ENCODE results near the gene ARRDC5.
"Not testable (repeated sequence)": the region's sequence is repeated elsewhere in the genome, so short reads cannot be mapped to it uniquely, and the experiment has no call there.

Gene ARRDC5

GRCh38 chr19:4866595-4867424, 35.9 kb downstream of the ARRDC5 start:
- H3K4me3 ChIP-seq (ENCODE audit: low read depth, low read length), result peak overlapping the region; percentile 79
- TF ChIP-seq CTCF (conservative IDR thresholded peaks at IDR 0.05; ENCODE audit: low read depth, low read length), result no peak
- peak; percentile 47 for DNase-seq (ENCODE audit: low read depth)

GRCh38 chr19:4861147-4861546, 41.5 kb downstream of the ARRDC5 start:
- H3K4me3 ChIP-seq (ENCODE audit: low read depth, low read length), result no peak overlapping the region
- TF ChIP-seq CTCF (conservative IDR thresholded peaks at IDR 0.05; ENCODE audit: low read depth, low read length), result no peak
- peak; percentile 23 for DNase-seq (ENCODE audit: low read depth)

- no peak for DNase-seq (ENCODE audit: low read depth)
- TF ChIP-seq CTCF (conservative IDR thresholded peaks at IDR 0.05; ENCODE audit: low read depth, low read length), result no peak
- no peak overlapping the region for H3K4me3 ChIP-seq (ENCODE audit: low read depth, low read length)
These were observed 43.0 kb downstream of the ARRDC5 start for GRCh38 chr19:4859697-4860096.

GRCh38 chr19:4856468-4856867, 46.2 kb downstream of the ARRDC5 start:
- H3K4me3 ChIP-seq (ENCODE audit: low read depth, low read length); DNase-seq (ENCODE audit: low read depth): not testable (repeated sequence)

- not testable (repeated sequence) for H3K4me3 ChIP-seq (ENCODE audit: low read depth, low read length); DNase-seq (ENCODE audit: low read depth)
These were observed 49.2 kb downstream of the ARRDC5 start for GRCh38 chr19:4853506-4853905.

GRCh38 chr19:4852484-4852883, 50.2 kb downstream of the ARRDC5 start:
- H3K4me3 ChIP-seq (ENCODE audit: low read depth, low read length), result no peak overlapping the region
- TF ChIP-seq CTCF (conservative IDR thresholded peaks at IDR 0.05; ENCODE audit: low read depth, low read length), result no peak
- no peak for DNase-seq (ENCODE audit: low read depth)

- peak; percentile 61 for DNase-seq (ENCODE audit: low read depth)
- no peak overlapping the region for H3K4me3 ChIP-seq (ENCODE audit: low read depth, low read length)
These were observed 51.0 kb downstream of the ARRDC5 start for GRCh38 chr19:4851551-4852290.

More at GRCh38 chr19:4851551-4852290, 51.0 kb downstream of the ARRDC5 start:
- peak; percentile 90 for TF ChIP-seq CTCF (conservative IDR thresholded peaks at IDR 0.05; ENCODE audit: low read depth, low read length)

Data from choroid plexus epithelial cell (primary cell).